A549 (cell line): Measurements from ENCODE around the gene GBGT1. TPM values are rescaled to one million over a fixed set of nuclear protein-coding genes. Genes with fewer than 3 reads are reported as not detected.

ENCODE experiments used
- ATAC-seq, 2 experiments: fragments of 200-7000 bp in 1 of 2; fragments of >200 bp in 1 of 2; cut with Nextera tagmentation in 1 of 2; cut with Tn5 transposase in 1 of 2; 3 replicates each; pipeline versions ENCODE4 v1.8.0 to v1.9.1; 2018 to 2020; ENCODE audit warnings: mild to moderate bottlenecking in 1 of 2, moderate library complexity in 1 of 2
- CTCF ChIA-PET: fragments of 300-600 bp; sonication (Branson Sonifier 250); formaldehyde crosslinking; extraction: SDS; loops from one replicate; lab custom pipeline; 2021; ENCODE audit warnings: antibody characterized with exemption, inconsistent platforms; lab: Yijun Ruan, JAX
- POLR2A ChIA-PET: fragments of 350-600 bp; formaldehyde crosslinking; extraction: SDS; loops from one replicate; lab custom pipeline; 2021; ENCODE audit warnings: antibody characterized with exemption, inconsistent platforms; lab: Yijun Ruan, JAX
- DNase-seq, 2 experiments: peaks; one replicate each; pipeline versions ENCODE4 v3.0.0 to v3.0.0-alpha.2; 2011 to 2016; ENCODE audit warnings: low read depth in 1 of 2, low spot score in 1 of 2
- FAIRE-seq: peaks from 2 replicates; lab custom pipeline; 2011; peaks lifted over from hg19 to GRCh38; lab: Jason Lieb, UNC
- H3K27ac ChIP-seq, 2 experiments: fragments of >200 bp; sonication (Bioruptor Twin); formaldehyde crosslinking; 3 replicates each; pipeline ENCODE4 v1.5.1; 2016 to 2017
- H3K4me1 ChIP-seq: fragments of >200 bp; sonication (Bioruptor Twin); formaldehyde crosslinking; 3 replicates; pipeline ENCODE4 v1.6.1; 2016
- H3K4me2 ChIP-seq: fragments of >200 bp; sonication (Bioruptor Twin); formaldehyde crosslinking; 3 replicates; pipeline ENCODE4 v1.6.1; 2016
- H3K4me3 ChIP-seq: fragments of >200 bp; sonication (Bioruptor Twin); formaldehyde crosslinking; 3 replicates; pipeline ENCODE4 v1.5.1; 2016
- H3K9me3 ChIP-seq: fragments of >200 bp; sonication (Bioruptor Twin); formaldehyde crosslinking; 3 replicates; pipeline ENCODE4 v1.6.1; 2016
- CBX2 ChIP-seq: fragments of 200-600 bp; sonication (generic); IDR thresholded peaks from 2 replicates; pipeline ENCODE4 v1.6.1; 2016; ENCODE audit warnings: low read depth, mild to moderate bottlenecking, borderline replicate concordance
- CBX8 ChIP-seq: fragments of 200-600 bp; sonication (generic); IDR thresholded peaks from 2 replicates; pipeline ENCODE4 v1.6.1; 2016
- EHMT2 ChIP-seq: fragments of 200-600 bp; sonication (generic); IDR thresholded peaks from 2 replicates; pipeline ENCODE4 v1.6.1; 2016; ENCODE audit warnings: antibody characterized with exemption, low read depth, mild to moderate bottlenecking, moderate library complexity
- EP300 ChIP-seq, 2 experiments: fragments of >200 bp; sonication (Bioruptor Twin); formaldehyde crosslinking; IDR thresholded peaks; 2 replicates in 1 of 2; 3 replicates in 1 of 2; pipeline ENCODE4 v1.6.1; 2016 to 2017
- ESRRA ChIP-seq: fragments of 150-350 bp; IDR thresholded peaks from 2 replicates; pipeline ENCODE4 v1.6.1; 2014; ENCODE audit warnings: mild to moderate bottlenecking, low read length, borderline replicate concordance
- FOSB ChIP-seq: fragments of 250-450 bp; sonication (Bioruptor Pico); IDR thresholded peaks from 2 replicates; pipeline ENCODE4 v1.5.0; 2020; ENCODE audit warnings: mild to moderate bottlenecking, moderate library complexity
- FOSL2 ChIP-seq, 2 experiments: fragments of 450-650 bp in 1 of 2; fragments of >200 bp in 1 of 2; sonication (Bioruptor Twin) in 1 of 2; formaldehyde crosslinking; IDR thresholded peaks; 2 replicates each; pipeline versions ENCODE4 v1.5.0 to v1.6.1; 2016 to 2020; ENCODE audit warnings: mild to moderate bottlenecking in 1 of 2, moderate library complexity in 1 of 2
- FOXS1 ChIP-seq: fragments of 250-450 bp; sonication (Bioruptor Pico); IDR thresholded peaks from 2 replicates; pipeline ENCODE4 v1.5.0; 2020; ENCODE audit warnings: mild to moderate bottlenecking, moderate library complexity
- HDAC2 ChIP-seq: fragments of 200-600 bp; sonication (generic); IDR thresholded peaks from 2 replicates; pipeline ENCODE4 v1.6.1; 2016
- JUN ChIP-seq, 2 experiments: fragments of >200 bp; sonication (Bioruptor Twin); formaldehyde crosslinking; IDR thresholded peaks; 2 replicates in 1 of 2; 3 replicates in 1 of 2; pipeline ENCODE4 v1.6.1; 2016 to 2017
- JUNB ChIP-seq: fragments of >200 bp; sonication (Bioruptor Twin); formaldehyde crosslinking; IDR thresholded peaks from 2 replicates; pipeline ENCODE4 v1.6.1; 2016
- KDM1A ChIP-seq: fragments of 200-600 bp; sonication (generic); IDR thresholded peaks from 2 replicates; pipeline ENCODE4 v1.6.1; 2016; ENCODE audit warnings: low read depth, mild to moderate bottlenecking
- MAFK ChIP-seq: fragments of 450-650 bp; IDR thresholded peaks from 2 replicates; pipeline ENCODE4 v1.6.1; 2014; ENCODE audit not compliant: partially characterized antibody
- MAX ChIP-seq: IDR thresholded peaks from 2 replicates; pipeline ENCODE4 v1.6.1; 2012
- MAZ ChIP-seq: fragments of 150-350 bp; IDR thresholded peaks from 2 replicates; pipeline ENCODE4 v1.6.1; 2014; ENCODE audit warnings: antibody characterized with exemption, low read depth, low read length, borderline replicate concordance
- NR3C1 ChIP-seq: fragments of >200 bp; sonication (Bioruptor Twin); formaldehyde crosslinking; IDR thresholded peaks from 3 replicates; pipeline ENCODE4 v1.6.1; 2017
- PHF8 ChIP-seq: fragments of 200-600 bp; sonication (generic); IDR thresholded peaks from 2 replicates; pipeline ENCODE4 v1.6.1; 2016; ENCODE audit warnings: low read depth, mild to moderate bottlenecking, antibody characterized with exemption, moderate library complexity, borderline replicate concordance
- POLR2A ChIP-seq: IDR thresholded peaks from 2 replicates; pipeline ENCODE4 v1.6.1; 2012; ENCODE audit warnings: mild to moderate bottlenecking, low read length
- POLR2AphosphoS2 ChIP-seq: conservative IDR thresholded peaks from 2 replicates; pipeline ENCODE4 v1.6.1; 2012; ENCODE audit warnings: low read length, improper control_type of control experiment, inconsistent platforms
- RAD21 ChIP-seq, 2 experiments: fragments of >200 bp in 1 of 2; sonication (Bioruptor Twin) in 1 of 2; formaldehyde crosslinking in 1 of 2; IDR thresholded peaks in 1 of 2; conservative IDR thresholded peaks in 1 of 2; 2 replicates in 1 of 2; 3 replicates in 1 of 2; pipeline ENCODE4 v1.6.1; 2012 to 2018; ENCODE audit warnings: inconsistent platforms in 1 of 2
- RARB ChIP-seq: fragments of 250-450 bp; sonication (Bioruptor Pico); IDR thresholded peaks from 2 replicates; pipeline ENCODE4 v1.8.0; 2021; ENCODE audit warnings: mild to moderate bottlenecking, moderate library complexity
- RNF2 ChIP-seq: fragments of 200-600 bp; sonication (generic); IDR thresholded peaks from 2 replicates; pipeline ENCODE4 v1.6.1; 2016; ENCODE audit warnings: low read depth, mild to moderate bottlenecking, antibody characterized with exemption, moderate library complexity, borderline replicate concordance
- TFCP2L1 ChIP-seq: fragments of 250-450 bp; sonication (Bioruptor Pico); IDR thresholded peaks from 2 replicates; pipeline ENCODE4 v1.5.0; 2021; ENCODE audit warnings: mild to moderate bottlenecking
- TP53 ChIP-seq: fragments of 250-450 bp; sonication (Bioruptor Pico); IDR thresholded peaks from 2 replicates; pipeline ENCODE4 v1.5.0; 2021; ENCODE audit warnings: mild to moderate bottlenecking, moderate library complexity
- ZC3H11A ChIP-seq: fragments of 450-650 bp; IDR thresholded peaks from 2 replicates; pipeline ENCODE4 v1.6.1; 2014; ENCODE audit warnings: antibody characterized with exemption, mild to moderate bottlenecking
- ZNF302 ChIP-seq: fragments of 250-450 bp; sonication (Bioruptor Pico); IDR thresholded peaks from 2 replicates; pipeline ENCODE4 v1.9.0; 2021; ENCODE audit warnings: inconsistent platforms, mild to moderate bottlenecking, moderate library complexity
- ZSCAN20 ChIP-seq: fragments of 250-450 bp; sonication (Bioruptor Pico); IDR thresholded peaks from 2 replicates; pipeline ENCODE4 v1.8.0; 2022; ENCODE audit warnings: mild to moderate bottlenecking, moderate library complexity
- WGBS: methylation state at CpG from one replicate; pipeline ENCODE4 v1.1.6; 2017; ENCODE audit errors: missing lambda C conversion rate; 5-methylcytosine and 5-hydroxymethylcytosine counted together
- polyA plus RNA-seq, 4 experiments: library from polyadenylated mRNA; depleted of rRNA in 3 of 4; stranded (reverse); fragments of >200 nt; fragmentation: RNase III in 1 of 4; extraction: RNeasy Plus Mini Kit Qiagen cat#74134 plus additional on column Dnase treatment in 1 of 4; gene quantifications; 2 replicates in 3 of 4; 3 replicates in 1 of 4; pipeline ENCODE4 v1.2.3, GENCODE V29; 2011 to 2017
- TF ChIP-seq, protein P1 (sequence below): fragments of >200 bp; sonication (Bioruptor Twin); formaldehyde crosslinking; IDR thresholded peaks from 3 replicates; pipeline ENCODE4 v1.5.1; 2016
- TF ChIP-seq, protein P2 (sequence below): fragments of 200-600 bp; sonication (generic); IDR thresholded peaks from 2 replicates; pipeline ENCODE4 v1.6.1; 2016; ENCODE audit warnings: antibody characterized with exemption, mild to moderate bottlenecking, moderate library complexity

The GBGT1 gene
- polyA plus RNA-seq, 2 of the 4 experiments (the other 2 are of a cell fraction), result 1.7 to 2.4 TPM

DNA sequence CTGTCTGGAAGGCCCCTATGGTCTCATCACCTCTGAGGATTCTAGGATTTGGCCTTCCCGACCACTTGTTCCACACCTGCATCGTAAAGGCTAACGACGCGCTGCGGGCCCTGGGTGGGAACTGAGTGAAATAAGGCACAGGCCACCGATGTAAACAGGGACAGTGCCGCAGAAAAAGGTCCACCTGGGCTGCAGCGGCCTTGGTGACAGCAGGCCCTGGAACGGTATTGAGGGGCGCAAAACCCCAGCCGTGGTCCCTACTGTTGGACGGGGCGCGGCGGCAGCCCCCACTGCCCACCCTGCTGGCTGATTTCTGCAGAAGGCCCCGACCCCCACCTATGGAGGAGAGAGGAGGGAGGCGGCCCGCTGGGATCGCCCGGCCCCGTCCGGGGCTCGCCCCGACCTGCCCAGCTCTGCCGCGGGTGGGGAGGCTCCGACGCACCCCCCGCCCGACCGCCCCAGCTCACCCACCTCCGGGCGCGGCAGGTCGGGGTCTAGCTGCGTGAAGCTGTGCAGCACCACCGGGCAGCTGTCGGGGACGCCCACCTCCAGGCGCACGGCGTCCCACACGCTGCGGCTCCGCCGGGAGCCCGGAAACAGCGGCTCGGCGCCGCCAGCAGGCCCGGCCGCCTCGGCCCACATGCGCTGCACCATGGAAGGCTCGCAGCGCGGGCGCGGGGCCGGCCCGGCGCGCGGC, 43.1 kb downstream of the GBGT1 start:
- Histone ChIP-seq H3K4me2 (peak overlapping the region; percentile 100), H3K4me1 (peaks cover 20% of the 10 kb centered on the region), H3K9me3 (no peaks in the 10 kb centered on the region), H3K27ac (peak overlapping the region; percentile 80 to 95), H3K4me3 (peak overlapping the region; percentile 94)
- FAIRE-seq, result no peak
- no peak for DNase-seq
- ChIA-PET POLR2A (interaction anchor here (1.0 to 2.0 kb wide), 2 partner anchors 24 to 28 kb away, joined by 3 to 8 read pairs; no protein-coding TSS in a partner anchor), CTCF (interaction anchor here (1.5 to 30.3 kb wide), 4 partner anchors 14 to 54 kb away, joined by 3 to 1284 read pairs (median 92); no protein-coding TSS in a partner anchor)
- TF ChIP-seq ZNF302 (CRISPR knock-in tag), result no peak
- no peak for TF ChIP-seq ZSCAN20 (CRISPR knock-in tag)
- TF ChIP-seq MAFK, result no peak
- no peak for TF ChIP-seq TFCP2L1 (CRISPR knock-in tag)
- TF ChIP-seq POLR2A, result peak; percentile 23
- TF ChIP-seq MAX, result 0 out of 2 replicates have a peak, but pooled peaks have one; percentile 15
- TF ChIP-seq POLR2AphosphoS2, result no peak
- TF ChIP-seq PHF8, result 0 out of 2 replicates have a peak, but pooled peaks have one; percentile 20
- TF ChIP-seq KDM1A, result no peak
- TF ChIP-seq JUN (IDR thresholded peaks at IDR 0.05), result peak in 1 of 2 experiments; percentile 49; a peak in 2 of 5 replicates
- TF ChIP-seq TP53 (CRISPR knock-in tag), result no peak
- TF ChIP-seq MAZ, result no peak
- TF ChIP-seq CBX2, result no peak
- no peak for TF ChIP-seq FOSL2 (IDR thresholded peaks at IDR 0.05)
- no peak for TF ChIP-seq FOSL2 (CRISPR knock-in tag; IDR thresholded peaks at IDR 0.05)
- 40% methylated on average over 1 of the region's 66 CpGs for WGBS
- peak; percentile 4 to 12; a peak in 4 of 6 replicates for ATAC-seq

DNA sequence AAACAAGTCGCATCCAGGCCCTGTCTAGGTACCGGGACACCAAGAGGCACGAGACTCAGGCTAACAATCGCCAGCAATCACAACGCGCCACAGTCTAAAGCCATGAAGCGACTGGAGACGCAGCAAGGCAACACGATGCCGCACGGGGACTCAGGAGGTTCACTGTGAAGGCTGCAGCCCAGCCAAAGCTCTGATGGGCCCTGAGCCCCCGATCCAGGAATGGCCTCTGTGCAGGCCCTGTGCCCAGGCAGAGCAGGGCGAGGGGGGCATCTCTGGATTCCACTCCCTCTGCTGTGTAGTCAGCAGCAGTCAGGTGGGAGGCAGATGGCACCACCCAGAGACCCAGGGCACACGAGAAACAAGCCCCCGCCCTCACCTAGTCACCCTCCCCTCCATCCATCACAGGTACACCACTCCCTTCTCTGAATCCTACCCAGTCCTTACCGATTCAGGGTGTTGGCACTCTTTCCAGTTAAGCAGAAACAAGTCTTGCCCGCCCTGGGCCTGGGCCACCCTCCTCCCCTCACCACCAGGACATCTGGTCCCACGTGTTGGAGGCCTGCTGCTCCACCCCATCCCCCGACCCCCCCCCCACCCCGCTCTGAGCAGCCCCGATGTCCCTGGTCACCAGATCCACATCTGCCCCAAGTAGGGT, 43.7 kb downstream of the GBGT1 start:
- ATAC-seq, result no peak
- CTCF ChIA-PET, result interaction anchor here (0.8 to 30.3 kb wide), 7 partner anchors 13 to 142 kb away, joined by 3 to 1284 read pairs (median 4); no protein-coding TSS in a partner anchor

More for the DNA sequence above, 43.7 kb downstream of the GBGT1 start:
- FAIRE-seq (no peak), DNase-seq (no peak)
- H3K9me3 ChIP-seq, result no peaks in the 10 kb centered on the region
- POLR2A ChIA-PET, result interaction anchor here (0.8 to 2.0 kb wide), 3 partner anchors 24 to 89 kb away, joined by 3 to 8 read pairs (median 4); partner anchors contain the start of gene GTF3C5
- peaks cover 20% of the 10 kb centered on the region for H3K4me1 ChIP-seq
- H3K4me2 ChIP-seq, result peak overlapping the region; percentile 100
- no peak for TF ChIP-seq NR3C1
- TF ChIP-seq, protein P1, sequence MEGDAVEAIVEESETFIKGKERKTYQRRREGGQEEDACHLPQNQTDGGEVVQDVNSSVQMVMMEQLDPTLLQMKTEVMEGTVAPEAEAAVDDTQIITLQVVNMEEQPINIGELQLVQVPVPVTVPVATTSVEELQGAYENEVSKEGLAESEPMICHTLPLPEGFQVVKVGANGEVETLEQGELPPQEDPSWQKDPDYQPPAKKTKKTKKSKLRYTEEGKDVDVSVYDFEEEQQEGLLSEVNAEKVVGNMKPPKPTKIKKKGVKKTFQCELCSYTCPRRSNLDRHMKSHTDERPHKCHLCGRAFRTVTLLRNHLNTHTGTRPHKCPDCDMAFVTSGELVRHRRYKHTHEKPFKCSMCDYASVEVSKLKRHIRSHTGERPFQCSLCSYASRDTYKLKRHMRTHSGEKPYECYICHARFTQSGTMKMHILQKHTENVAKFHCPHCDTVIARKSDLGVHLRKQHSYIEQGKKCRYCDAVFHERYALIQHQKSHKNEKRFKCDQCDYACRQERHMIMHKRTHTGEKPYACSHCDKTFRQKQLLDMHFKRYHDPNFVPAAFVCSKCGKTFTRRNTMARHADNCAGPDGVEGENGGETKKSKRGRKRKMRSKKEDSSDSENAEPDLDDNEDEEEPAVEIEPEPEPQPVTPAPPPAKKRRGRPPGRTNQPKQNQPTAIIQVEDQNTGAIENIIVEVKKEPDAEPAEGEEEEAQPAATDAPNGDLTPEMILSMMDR, result no peak
- TF ChIP-seq RAD21 (conservative IDR thresholded peaks at IDR 0.05 in 1 of 2, IDR thresholded peaks at IDR 0.05 in 1 of 2), result no peak
- no peak for TF ChIP-seq RARB (CRISPR knock-in tag)
- no peak for TF ChIP-seq MAX
- no peak for TF ChIP-seq ZC3H11A
- no peak for TF ChIP-seq ZNF302 (CRISPR knock-in tag)
- no peak for TF ChIP-seq EHMT2
- TF ChIP-seq ESRRA, result no peak
- no peak for TF ChIP-seq CBX8
- TF ChIP-seq, protein P2, sequence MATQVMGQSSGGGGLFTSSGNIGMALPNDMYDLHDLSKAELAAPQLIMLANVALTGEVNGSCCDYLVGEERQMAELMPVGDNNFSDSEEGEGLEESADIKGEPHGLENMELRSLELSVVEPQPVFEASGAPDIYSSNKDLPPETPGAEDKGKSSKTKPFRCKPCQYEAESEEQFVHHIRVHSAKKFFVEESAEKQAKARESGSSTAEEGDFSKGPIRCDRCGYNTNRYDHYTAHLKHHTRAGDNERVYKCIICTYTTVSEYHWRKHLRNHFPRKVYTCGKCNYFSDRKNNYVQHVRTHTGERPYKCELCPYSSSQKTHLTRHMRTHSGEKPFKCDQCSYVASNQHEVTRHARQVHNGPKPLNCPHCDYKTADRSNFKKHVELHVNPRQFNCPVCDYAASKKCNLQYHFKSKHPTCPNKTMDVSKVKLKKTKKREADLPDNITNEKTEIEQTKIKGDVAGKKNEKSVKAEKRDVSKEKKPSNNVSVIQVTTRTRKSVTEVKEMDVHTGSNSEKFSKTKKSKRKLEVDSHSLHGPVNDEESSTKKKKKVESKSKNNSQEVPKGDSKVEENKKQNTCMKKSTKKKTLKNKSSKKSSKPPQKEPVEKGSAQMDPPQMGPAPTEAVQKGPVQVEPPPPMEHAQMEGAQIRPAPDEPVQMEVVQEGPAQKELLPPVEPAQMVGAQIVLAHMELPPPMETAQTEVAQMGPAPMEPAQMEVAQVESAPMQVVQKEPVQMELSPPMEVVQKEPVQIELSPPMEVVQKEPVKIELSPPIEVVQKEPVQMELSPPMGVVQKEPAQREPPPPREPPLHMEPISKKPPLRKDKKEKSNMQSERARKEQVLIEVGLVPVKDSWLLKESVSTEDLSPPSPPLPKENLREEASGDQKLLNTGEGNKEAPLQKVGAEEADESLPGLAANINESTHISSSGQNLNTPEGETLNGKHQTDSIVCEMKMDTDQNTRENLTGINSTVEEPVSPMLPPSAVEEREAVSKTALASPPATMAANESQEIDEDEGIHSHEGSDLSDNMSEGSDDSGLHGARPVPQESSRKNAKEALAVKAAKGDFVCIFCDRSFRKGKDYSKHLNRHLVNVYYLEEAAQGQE, result no peak
- TF ChIP-seq EP300 (IDR thresholded peaks at IDR 0.05), result no peak
- no peak for TF ChIP-seq FOSB (CRISPR knock-in tag)
- TF ChIP-seq KDM1A, result no peak
- TF ChIP-seq HDAC2, result no peak
- no peak for TF ChIP-seq FOXS1 (CRISPR knock-in tag)
- no peak for TF ChIP-seq JUNB
- TF ChIP-seq PHF8, result no peak
- no peak for TF ChIP-seq RNF2
- H3K27ac ChIP-seq, result peak overlapping the region; percentile 80 to 95; a peak in 4 of 6 replicates
- peak overlapping the region; percentile 94 for H3K4me3 ChIP-seq
- whole genome bisulfite sequencing, result 83% methylated on average over 18 of the region's 21 CpGs
